ENCODE results near the gene PRR5. TPM values are rescaled to one million over a fixed set of nuclear protein-coding genes. Genes with fewer than 3 reads are reported as not detected.

Gene PRR5
- total RNA-seq, 1 donor from 2014 or later: 17.2 TPM

- H3K36me3 ChIP-seq (ENCODE audit: control insufficient read depth in 3 of 3, insufficient read depth in 3 of 3, low read length in 3 of 3): no peaks in the 10 kb centered on the region
- no peak overlapping the region for H3K9ac ChIP-seq (ENCODE audit: low read depth in 1 of 3, low read length in 3 of 3)
- no peak overlapping the region for H3K27ac ChIP-seq (ENCODE audit: low read depth, low read length)
- peaks cover 0 to 5% (median 0%) of the 10 kb centered on the region in 3 donors for H3K9me3 ChIP-seq (ENCODE audit: control insufficient read depth in 3 of 3, low read length in 3 of 3)
- peaks cover 0 to 6% (median 3%) of the 10 kb centered on the region in 3 donors for H3K27me3 ChIP-seq (ENCODE audit: control insufficient read depth in 3 of 3, insufficient read depth in 3 of 3, low read length in 3 of 3)
- no peak overlapping the region for H3K4me3 ChIP-seq (ENCODE audit: low read length in 3 of 3)
- no peaks in the 10 kb centered on the region for H3K4me1 ChIP-seq (ENCODE audit: control insufficient read depth in 3 of 3, insufficient read depth in 3 of 3, low read length in 3 of 3)
Observed at GRCh38 chr22:44776605-44777363, 74.8 kb downstream of the PRR5 start.

GRCh38 chr22:44777364-44777755 lies 75.4 kb downstream of the PRR5 start:
- Histone ChIP-seq H3K4me3 (ENCODE audit: low read length in 3 of 3) (no peak overlapping the region), H3K9me3 (ENCODE audit: control insufficient read depth in 3 of 3, low read length in 3 of 3) (peaks cover 0 to 5% (median 0%) of the 10 kb centered on the region in 3 donors), H3K9ac (ENCODE audit: low read depth in 1 of 3, low read length in 3 of 3) (no peak overlapping the region), H3K36me3 (ENCODE audit: control insufficient read depth in 3 of 3, insufficient read depth in 3 of 3, low read length in 3 of 3) (no peaks in the 10 kb centered on the region), H3K27ac (ENCODE audit: low read depth, low read length) (no peak overlapping the region), H3K27me3 (ENCODE audit: control insufficient read depth in 3 of 3, insufficient read depth in 3 of 3, low read length in 3 of 3) (peaks cover 0 to 6% (median 3%) of the 10 kb centered on the region in 3 donors), H3K4me1 (ENCODE audit: control insufficient read depth in 3 of 3, insufficient read depth in 3 of 3, low read length in 3 of 3) (no peaks in the 10 kb centered on the region)

GRCh38 chr22:44780876-44781449 lies 79.0 kb downstream of the PRR5 start:
- H3K9me3 ChIP-seq (ENCODE audit: control insufficient read depth in 3 of 3, low read length in 3 of 3): no peaks in the 10 kb centered on the region
- H3K9ac ChIP-seq (ENCODE audit: low read depth in 1 of 3, low read length in 3 of 3): no peak overlapping the region
- no peak overlapping the region for H3K4me3 ChIP-seq (ENCODE audit: low read length in 3 of 3)
- no peaks in the 10 kb centered on the region for H3K4me1 ChIP-seq (ENCODE audit: control insufficient read depth in 3 of 3, insufficient read depth in 3 of 3, low read length in 3 of 3)
- H3K27ac ChIP-seq (ENCODE audit: low read depth, low read length): no peak overlapping the region
- no peaks in the 10 kb centered on the region for H3K36me3 ChIP-seq (ENCODE audit: control insufficient read depth in 3 of 3, insufficient read depth in 3 of 3, low read length in 3 of 3)
- H3K27me3 ChIP-seq (ENCODE audit: control insufficient read depth in 3 of 3, insufficient read depth in 3 of 3, low read length in 3 of 3): peaks cover 0 to 14% (median 3%) of the 10 kb centered on the region in 3 donors

- no peak overlapping the region for H3K27ac ChIP-seq (ENCODE audit: low read depth, low read length)
- H3K36me3 ChIP-seq (ENCODE audit: control insufficient read depth in 3 of 3, insufficient read depth in 3 of 3, low read length in 3 of 3): no peaks in the 10 kb centered on the region
- no peak overlapping the region for H3K4me3 ChIP-seq (ENCODE audit: low read length in 3 of 3)
- H3K9ac ChIP-seq (ENCODE audit: low read depth in 1 of 3, low read length in 3 of 3): no peak overlapping the region
- no peaks in the 10 kb centered on the region for H3K9me3 ChIP-seq (ENCODE audit: control insufficient read depth in 3 of 3, low read length in 3 of 3)
- H3K4me1 ChIP-seq (ENCODE audit: control insufficient read depth in 3 of 3, insufficient read depth in 3 of 3, low read length in 3 of 3): no peaks in the 10 kb centered on the region
- peaks cover 0 to 17% (median 0%) of the 10 kb centered on the region in 3 donors for H3K27me3 ChIP-seq (ENCODE audit: control insufficient read depth in 3 of 3, insufficient read depth in 3 of 3, low read length in 3 of 3)
Observed at GRCh38 chr22:44782363-44782963, 80.5 kb downstream of the PRR5 start.

GRCh38 chr22:44783091-44783490 lies 81.1 kb downstream of the PRR5 start:
- Histone ChIP-seq H3K9ac (ENCODE audit: low read depth in 1 of 3, low read length in 3 of 3) (no peak overlapping the region), H3K36me3 (ENCODE audit: control insufficient read depth in 3 of 3, insufficient read depth in 3 of 3, low read length in 3 of 3) (no peaks in the 10 kb centered on the region), H3K4me3 (ENCODE audit: low read length in 3 of 3) (no peak overlapping the region), H3K4me1 (ENCODE audit: control insufficient read depth in 3 of 3, insufficient read depth in 3 of 3, low read length in 3 of 3) (no peaks in the 10 kb centered on the region), H3K27ac (ENCODE audit: low read depth, low read length) (no peak overlapping the region), H3K27me3 (ENCODE audit: control insufficient read depth in 3 of 3, insufficient read depth in 3 of 3, low read length in 3 of 3) (peaks cover 0 to 17% (median 0%) of the 10 kb centered on the region in 3 donors), H3K9me3 (ENCODE audit: control insufficient read depth in 3 of 3, low read length in 3 of 3) (no peaks in the 10 kb centered on the region)

- Histone ChIP-seq H3K9ac (ENCODE audit: low read depth in 1 of 3, low read length in 3 of 3) (no peak overlapping the region), H3K27me3 (ENCODE audit: control insufficient read depth in 3 of 3, insufficient read depth in 3 of 3, low read length in 3 of 3) (peaks cover 0 to 17% (median 0%) of the 10 kb centered on the region in 3 donors), H3K36me3 (ENCODE audit: control insufficient read depth in 3 of 3, insufficient read depth in 3 of 3, low read length in 3 of 3) (no peaks in the 10 kb centered on the region), H3K27ac (ENCODE audit: low read depth, low read length) (no peak overlapping the region), H3K9me3 (ENCODE audit: control insufficient read depth in 3 of 3, low read length in 3 of 3) (no peaks in the 10 kb centered on the region), H3K4me3 (ENCODE audit: low read length in 3 of 3) (no peak overlapping the region), H3K4me1 (ENCODE audit: control insufficient read depth in 3 of 3, insufficient read depth in 3 of 3, low read length in 3 of 3) (no peaks in the 10 kb centered on the region)
Observed at GRCh38 chr22:44783581-44783980, 81.6 kb downstream of the PRR5 start.

GRCh38 chr22:44786136-44786535 lies 84.1 kb downstream of the PRR5 start:
- Histone ChIP-seq H3K27me3 (ENCODE audit: control insufficient read depth in 3 of 3, insufficient read depth in 3 of 3, low read length in 3 of 3) (peaks cover 0 to 12% (median 0%) of the 10 kb centered on the region in 3 donors), H3K27ac (ENCODE audit: low read depth, low read length) (no peak overlapping the region), H3K9ac (ENCODE audit: low read depth in 1 of 3, low read length in 3 of 3) (no peak overlapping the region), H3K36me3 (ENCODE audit: control insufficient read depth in 3 of 3, insufficient read depth in 3 of 3, low read length in 3 of 3) (no peaks in the 10 kb centered on the region), H3K9me3 (ENCODE audit: control insufficient read depth in 3 of 3, low read length in 3 of 3) (no peaks in the 10 kb centered on the region), H3K4me3 (ENCODE audit: low read length in 3 of 3) (no peak overlapping the region), H3K4me1 (ENCODE audit: control insufficient read depth in 3 of 3, insufficient read depth in 3 of 3, low read length in 3 of 3) (no peaks in the 10 kb centered on the region)

- Histone ChIP-seq H3K36me3 (ENCODE audit: control insufficient read depth in 3 of 3, insufficient read depth in 3 of 3, low read length in 3 of 3) (no peaks in the 10 kb centered on the region), H3K27ac (ENCODE audit: low read depth, low read length) (no peak overlapping the region), H3K9ac (ENCODE audit: low read depth in 1 of 3, low read length in 3 of 3) (no peak overlapping the region), H3K27me3 (ENCODE audit: control insufficient read depth in 3 of 3, insufficient read depth in 3 of 3, low read length in 3 of 3) (peaks cover 0 to 11% (median 0%) of the 10 kb centered on the region in 3 donors), H3K4me3 (ENCODE audit: low read length in 3 of 3) (no peak overlapping the region), H3K9me3 (ENCODE audit: control insufficient read depth in 3 of 3, low read length in 3 of 3) (no peaks in the 10 kb centered on the region), H3K4me1 (ENCODE audit: control insufficient read depth in 3 of 3, insufficient read depth in 3 of 3, low read length in 3 of 3) (no peaks in the 10 kb centered on the region)
Observed at GRCh38 chr22:44786610-44787009, 84.6 kb downstream of the PRR5 start.
